ENCODE data around the gene MFNG.

The MFNG gene

DNA sequence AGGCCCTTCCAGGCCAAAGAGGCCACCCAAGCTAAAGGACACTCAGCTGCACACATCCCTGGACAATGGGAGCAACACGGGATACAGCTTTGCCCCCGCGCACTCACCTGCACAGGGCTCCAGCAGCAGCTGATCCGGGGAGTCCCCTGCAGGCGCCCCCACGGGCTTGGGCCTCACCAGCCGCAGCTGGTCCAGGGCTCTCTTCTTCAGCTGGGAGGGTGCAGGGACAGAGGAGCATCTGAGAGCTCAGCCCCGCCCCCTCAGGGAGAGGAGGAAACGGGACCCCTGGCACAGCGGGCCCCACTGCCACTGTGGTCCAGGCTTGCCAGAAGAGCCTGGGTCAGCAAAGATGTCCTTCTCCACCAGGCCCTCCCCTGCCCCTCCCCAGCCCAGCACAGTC, 7.8 kb upstream of the MFNG start:
- Histone ChIP-seq H3K27me3 (peaks cover 0 to 68% of the 10 kb centered on the region in 2 donors), H3K36me3 (no peaks in the 10 kb centered on the region), H3K27ac (no peak overlapping the region), H3K9me3 (no peaks in the 10 kb centered on the region), H3K4me1 (no peaks in the 10 kb centered on the region), H3K4me3 (no peak overlapping the region)
- DNase-seq: no peak
- TF ChIP-seq, protein P1, sequence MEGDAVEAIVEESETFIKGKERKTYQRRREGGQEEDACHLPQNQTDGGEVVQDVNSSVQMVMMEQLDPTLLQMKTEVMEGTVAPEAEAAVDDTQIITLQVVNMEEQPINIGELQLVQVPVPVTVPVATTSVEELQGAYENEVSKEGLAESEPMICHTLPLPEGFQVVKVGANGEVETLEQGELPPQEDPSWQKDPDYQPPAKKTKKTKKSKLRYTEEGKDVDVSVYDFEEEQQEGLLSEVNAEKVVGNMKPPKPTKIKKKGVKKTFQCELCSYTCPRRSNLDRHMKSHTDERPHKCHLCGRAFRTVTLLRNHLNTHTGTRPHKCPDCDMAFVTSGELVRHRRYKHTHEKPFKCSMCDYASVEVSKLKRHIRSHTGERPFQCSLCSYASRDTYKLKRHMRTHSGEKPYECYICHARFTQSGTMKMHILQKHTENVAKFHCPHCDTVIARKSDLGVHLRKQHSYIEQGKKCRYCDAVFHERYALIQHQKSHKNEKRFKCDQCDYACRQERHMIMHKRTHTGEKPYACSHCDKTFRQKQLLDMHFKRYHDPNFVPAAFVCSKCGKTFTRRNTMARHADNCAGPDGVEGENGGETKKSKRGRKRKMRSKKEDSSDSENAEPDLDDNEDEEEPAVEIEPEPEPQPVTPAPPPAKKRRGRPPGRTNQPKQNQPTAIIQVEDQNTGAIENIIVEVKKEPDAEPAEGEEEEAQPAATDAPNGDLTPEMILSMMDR (IDR thresholded peaks at IDR 0.05): no peak
- intact Hi-C loops (cut with DNase I; ENCODE audit: low total_unique reads): no loop called here

DNA sequence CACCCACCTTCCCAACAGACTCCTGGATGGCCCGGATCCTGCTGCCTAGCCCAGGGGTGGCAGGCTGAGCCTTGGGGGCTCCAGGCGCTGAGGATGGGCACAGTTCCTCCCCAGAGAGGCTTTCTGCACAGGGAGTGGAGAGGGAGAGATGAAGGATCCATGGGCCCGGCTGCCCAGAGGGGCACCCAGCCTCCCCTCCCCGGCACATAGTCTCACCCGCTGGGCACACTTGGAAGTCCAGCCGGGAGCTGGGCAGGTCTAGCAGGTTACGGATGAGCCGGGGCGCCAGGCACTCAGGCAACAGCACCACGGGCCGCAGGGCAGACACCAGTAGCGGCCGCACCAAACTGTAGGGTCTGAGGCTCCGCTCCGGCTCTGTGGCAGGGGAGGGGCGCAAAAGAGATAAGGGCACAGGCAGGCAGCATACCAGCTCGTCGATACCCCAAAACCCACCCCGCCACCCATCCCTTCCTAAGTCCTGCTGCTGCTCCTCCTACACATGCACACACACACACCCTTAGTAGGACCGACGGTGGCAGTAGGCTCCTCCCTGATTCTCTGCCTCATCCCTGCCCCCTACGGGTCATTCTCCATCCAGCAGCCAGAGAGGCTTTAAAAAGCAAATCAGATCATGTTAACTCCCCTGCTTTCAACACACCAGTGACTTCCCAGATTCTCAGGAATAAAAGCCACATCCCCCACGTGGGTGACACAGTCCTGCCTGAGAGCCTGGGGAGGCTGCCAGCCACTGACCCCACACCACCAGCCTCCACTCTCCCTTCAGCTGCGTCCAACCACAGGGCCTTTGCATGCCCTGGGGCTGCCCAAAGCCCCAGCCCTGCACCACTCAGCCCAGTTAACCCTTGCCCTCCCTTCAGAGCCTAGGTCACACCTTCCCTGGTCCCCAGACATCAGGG, 6.5 kb upstream of the MFNG start:
- peaks cover 0 to 70% of the 10 kb centered on the region in 2 donors for H3K27me3 ChIP-seq

DNA sequence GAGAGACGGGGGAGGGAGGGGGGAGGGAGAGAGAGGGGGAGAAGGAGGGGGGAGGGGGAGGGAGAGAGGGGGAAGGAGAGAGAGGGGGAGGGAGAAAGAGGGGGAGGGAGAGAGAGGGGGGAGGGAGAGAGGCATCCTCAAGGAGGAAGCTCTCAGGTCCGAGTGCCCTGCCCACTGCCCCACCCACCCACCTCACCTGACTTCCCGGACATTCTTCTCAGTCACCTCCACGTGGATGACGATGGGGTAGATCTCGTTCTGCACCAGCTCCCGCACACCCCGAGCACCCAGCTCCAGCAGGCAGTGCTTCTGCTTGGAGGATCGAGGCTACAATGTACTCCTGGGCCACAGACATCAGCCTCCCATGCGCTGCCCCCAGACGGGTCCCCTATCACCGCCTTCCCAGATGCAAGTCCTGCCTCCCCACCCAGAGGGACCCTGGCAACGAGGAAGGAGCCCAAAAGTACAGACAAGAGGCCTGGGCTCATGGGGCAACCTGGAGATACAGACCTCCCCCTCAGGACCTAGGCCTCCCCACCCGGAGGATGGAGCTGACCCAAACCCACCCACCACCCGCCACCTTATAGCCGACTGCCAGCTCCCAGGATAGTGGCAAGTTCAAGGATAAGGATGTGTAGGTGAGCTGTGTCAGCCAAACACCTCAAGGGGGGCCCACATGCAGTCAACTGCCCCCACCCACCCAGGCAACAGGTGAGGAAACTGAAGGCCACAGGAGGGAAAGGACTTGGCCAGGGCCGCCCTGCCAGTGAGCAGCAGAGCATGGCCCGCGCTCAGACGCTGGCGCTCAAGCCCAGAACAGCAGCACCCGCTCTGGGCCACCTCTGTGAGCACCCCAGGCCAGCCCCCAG, 5.6 kb upstream of the MFNG start:
- Histone ChIP-seq H3K27ac (no peak overlapping the region), H3K36me3 (no peaks in the 10 kb centered on the region), H3K4me1 (no peaks in the 10 kb centered on the region), H3K9me3 (no peaks in the 10 kb centered on the region), H3K4me3 (no peak overlapping the region), H3K27me3 (peaks cover 0 to 71% of the 10 kb centered on the region in 2 donors)
- TF ChIP-seq, protein P1 (IDR thresholded peaks at IDR 0.05): no peak
- intact Hi-C loops (cut with DNase I; ENCODE audit: low total_unique reads): no loop called here
- DNase-seq: no peak

More for the DNA sequence above, 6.5 kb upstream of the MFNG start:
- TF ChIP-seq, protein P1 (IDR thresholded peaks at IDR 0.05): no peak
- Histone ChIP-seq H3K36me3 (no peaks in the 10 kb centered on the region), H3K9me3 (no peaks in the 10 kb centered on the region), H3K27ac (no peak overlapping the region), H3K4me3 (no peak overlapping the region), H3K4me1 (no peaks in the 10 kb centered on the region)
- no peak for DNase-seq
- intact Hi-C loops (cut with DNase I; ENCODE audit: low total_unique reads): no loop called here

DNA sequence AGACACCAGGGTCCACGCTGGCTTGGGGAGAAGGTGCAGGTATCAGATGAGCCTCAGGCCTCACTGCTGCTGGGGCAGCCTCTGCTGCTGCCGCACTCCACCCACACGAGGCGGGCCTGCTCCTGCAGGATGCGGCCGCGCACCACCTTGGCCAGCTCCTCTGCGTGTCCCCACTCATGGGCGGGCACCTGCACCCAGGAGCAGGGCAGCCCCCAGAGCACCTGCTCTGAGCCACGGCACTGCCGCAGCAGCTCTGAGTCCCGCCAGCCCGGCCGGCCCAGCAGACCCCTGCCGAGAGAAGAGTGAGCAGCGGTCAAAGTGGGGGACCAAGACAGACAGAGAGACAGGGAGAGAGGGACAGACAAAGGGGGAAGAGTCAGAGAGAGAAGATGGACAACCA, 4.9 kb upstream of the MFNG start:
- no peak for DNase-seq
- intact Hi-C loops (cut with DNase I; ENCODE audit: low total_unique reads): no loop called here

DNA sequence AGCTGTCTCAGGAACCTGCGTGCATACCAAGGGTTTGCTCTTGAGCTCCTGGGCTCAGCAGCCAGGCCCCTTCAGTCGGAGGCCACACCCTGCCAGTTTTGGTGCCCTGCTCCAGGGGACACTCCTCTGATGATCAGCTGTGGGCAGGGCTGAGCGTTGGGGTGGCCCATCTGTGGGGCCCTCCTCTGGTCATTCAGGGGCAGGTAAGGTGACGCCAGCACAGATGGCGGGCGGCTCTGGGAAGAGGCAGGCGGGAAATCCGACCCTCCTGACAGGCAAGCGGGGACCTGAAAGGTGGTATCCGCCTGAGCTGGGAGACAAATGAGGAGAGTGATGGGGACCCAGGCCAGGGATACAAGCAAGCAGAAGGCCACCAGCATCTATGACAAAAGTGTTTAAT, 3.8 kb upstream of the MFNG start:
- TF ChIP-seq, protein P1 (IDR thresholded peaks at IDR 0.05): no peak
- no peak overlapping the region for H3K4me3 ChIP-seq
- H3K4me1 ChIP-seq: peaks cover 0 to 9% (median 3%) of the 10 kb centered on the region in 4 donors
- no peaks in the 10 kb centered on the region for H3K36me3 ChIP-seq
- H3K27me3 ChIP-seq: peaks cover 0 to 76% of the 10 kb centered on the region in 2 donors
- H3K9me3 ChIP-seq: no peaks in the 10 kb centered on the region
- H3K27ac ChIP-seq: no peak overlapping the region
- intact Hi-C loops (cut with DNase I; ENCODE audit: low total_unique reads): no loop called here
- DNase-seq: no peak

More for the DNA sequence above, 4.9 kb upstream of the MFNG start:
- Histone ChIP-seq H3K27me3 (peaks cover 0 to 73% of the 10 kb centered on the region in 2 donors), H3K4me3 (no peak overlapping the region), H3K4me1 (peaks cover 0 to 6% (median 2%) of the 10 kb centered on the region in 4 donors), H3K27ac (no peak overlapping the region), H3K9me3 (no peaks in the 10 kb centered on the region), H3K36me3 (no peaks in the 10 kb centered on the region)
- TF ChIP-seq, protein P1 (IDR thresholded peaks at IDR 0.05): no peak

Data from tibial artery (tissue), 4 donors.